Upper lobe of left lung (tissue), 6 donors: ENCODE results near the gene CFAP119. TPM values are rescaled to one million over a fixed set of nuclear protein-coding genes. Genes with fewer than 3 reads are reported as not detected.

Experiments used
- ATAC-seq, 2 donors: fragments of 200-7000 bp; cut with Tn5 transposase; one replicate each; pipeline ENCODE4 v1.9.1; 2022; ENCODE audit warnings: mild to moderate bottlenecking in 2 of 2, moderate library complexity in 2 of 2; ENCODE audit not compliant: low FRiP score in 2 of 2
- DNase-seq, 2 donors: peaks; one replicate each; pipeline ENCODE4 v3.0.0-alpha.2; 2019 to 2020
- H3K27ac ChIP-seq, 4 donors: fragments of 200-600 bp; sonication (generic); one replicate each; pipeline ENCODE4 v1.5.1; 2016 to 2019
- H3K27me3 ChIP-seq, 4 donors: fragments of 200-600 bp; sonication (generic); one replicate each; pipeline ENCODE4 v1.5.1; 2017 to 2019
- H3K36me3 ChIP-seq, 4 donors: fragments of 200-600 bp; sonication (generic); one replicate each; pipeline ENCODE4 v1.5.1; 2016 to 2019
- H3K4me1 ChIP-seq, 4 donors: fragments of 200-600 bp; sonication (generic); one replicate each; pipeline ENCODE4 v1.5.1; 2018 to 2019
- H3K4me3 ChIP-seq, 4 donors: fragments of 200-600 bp; sonication (generic); one replicate each; pipeline ENCODE4 v1.5.1; 2017 to 2019; ENCODE audit warnings: mild to moderate bottlenecking in 2 of 4, moderate library complexity in 1 of 4
- H3K9me3 ChIP-seq, 4 donors: fragments of 200-600 bp; sonication (generic); one replicate each; pipeline ENCODE4 v1.5.1; 2018 to 2019
- EP300 ChIP-seq, 4 donors: sonication (generic); formaldehyde crosslinking; IDR thresholded peaks; one replicate each; pipeline ENCODE4 v1.5.1; 2017; ENCODE audit warnings: antibody characterized with exemption in 4 of 4, control low read depth in 2 of 4
- POLR2A ChIP-seq, 4 donors: fragments of 450-650 bp; IDR thresholded peaks; one replicate each; pipeline ENCODE4 v1.5.1; 2016 to 2017; ENCODE audit warnings: antibody characterized with exemption in 4 of 4, mild to moderate bottlenecking in 2 of 4
- POLR2AphosphoS5 ChIP-seq, 2 donors: sonication (generic); formaldehyde crosslinking; IDR thresholded peaks; one replicate each; pipeline ENCODE4 v1.5.1; 2017; ENCODE audit warnings: antibody characterized with exemption in 2 of 2
- WGBS, 2 donors: methylation state at CpG; one replicate each; pipeline ENCODE4 v1.1.5; 2017 to 2018; 5-methylcytosine and 5-hydroxymethylcytosine counted together
- total RNA-seq, 6 donors: library from RNA; depleted of rRNA in 4 of 6; stranded (reverse); fragments of >200 nt in 4 of 6; gene quantifications; one replicate each; pipeline versions ENCODE4 v1.1.0 to v1.2.1, GENCODE V29; 2016 to 2021
- TF ChIP-seq, protein P1 (sequence below), 6 experiments: fragments of 450-650 bp in 4 of 6; fragments of 200-600 bp in 2 of 6; sonication (generic) in 2 of 6; IDR thresholded peaks; one replicate each; pipeline ENCODE4 v1.5.1; 2016 to 2019; ENCODE audit warnings: antibody characterized with exemption in 6 of 6
- donor health status: DM: no; HTN: no; CAD: no; lungs with moderate emphysema.
- donor health status: DM: no; HTN: yes; CAD: no; lungs with severe emphysema.

CFAP119 gene
- total RNA-seq, 6 donors from 2014 or later = 6.1 to 45.1 (median 16.0) TPM

GRCh38 chr16:30777591-30778297 lies 15.9 kb upstream of the CFAP119 start:
- ATAC-seq (no peak), DNase-seq (peak in 1 of 2 donors; percentile 56)
- no peaks in the 10 kb centered on the region for H3K27me3 ChIP-seq
- no peak for TF ChIP-seq POLR2AphosphoS5 (IDR thresholded peaks at IDR 0.05)
- TF ChIP-seq POLR2A (IDR thresholded peaks at IDR 0.05) = no peak
- WGBS, 2 donors = 82 to 84% methylated on average over 4 to 7 of the region's 7 CpGs
- no peak overlapping the region for H3K4me3 ChIP-seq
- no peaks in the 10 kb centered on the region for H3K9me3 ChIP-seq
- peaks cover 6 to 32% (median 24%) of the 10 kb centered on the region in 4 donors for H3K36me3 ChIP-seq
- peaks cover 11 to 34% (median 19%) of the 10 kb centered on the region in 4 donors for H3K4me1 ChIP-seq
- no peak overlapping the region for H3K27ac ChIP-seq

GRCh38 chr16:30775392-30776188 lies 13.7 kb upstream of the CFAP119 start:
- H3K4me3 ChIP-seq = peak overlapping the region; percentile 39 to 86 (median 70)
- peak overlapping the region; percentile 74 to 79 (median 77) for H3K27ac ChIP-seq
- TF ChIP-seq, protein P1, sequence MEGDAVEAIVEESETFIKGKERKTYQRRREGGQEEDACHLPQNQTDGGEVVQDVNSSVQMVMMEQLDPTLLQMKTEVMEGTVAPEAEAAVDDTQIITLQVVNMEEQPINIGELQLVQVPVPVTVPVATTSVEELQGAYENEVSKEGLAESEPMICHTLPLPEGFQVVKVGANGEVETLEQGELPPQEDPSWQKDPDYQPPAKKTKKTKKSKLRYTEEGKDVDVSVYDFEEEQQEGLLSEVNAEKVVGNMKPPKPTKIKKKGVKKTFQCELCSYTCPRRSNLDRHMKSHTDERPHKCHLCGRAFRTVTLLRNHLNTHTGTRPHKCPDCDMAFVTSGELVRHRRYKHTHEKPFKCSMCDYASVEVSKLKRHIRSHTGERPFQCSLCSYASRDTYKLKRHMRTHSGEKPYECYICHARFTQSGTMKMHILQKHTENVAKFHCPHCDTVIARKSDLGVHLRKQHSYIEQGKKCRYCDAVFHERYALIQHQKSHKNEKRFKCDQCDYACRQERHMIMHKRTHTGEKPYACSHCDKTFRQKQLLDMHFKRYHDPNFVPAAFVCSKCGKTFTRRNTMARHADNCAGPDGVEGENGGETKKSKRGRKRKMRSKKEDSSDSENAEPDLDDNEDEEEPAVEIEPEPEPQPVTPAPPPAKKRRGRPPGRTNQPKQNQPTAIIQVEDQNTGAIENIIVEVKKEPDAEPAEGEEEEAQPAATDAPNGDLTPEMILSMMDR (IDR thresholded peaks at IDR 0.05) = peak in 1 of 6 experiments; percentile 15
- TF ChIP-seq EP300 (IDR thresholded peaks at IDR 0.05) = peak in 1 of 4 donors; percentile 24
- peak; percentile 26 to 51 for TF ChIP-seq POLR2AphosphoS5 (IDR thresholded peaks at IDR 0.05)
- TF ChIP-seq POLR2A (IDR thresholded peaks at IDR 0.05) = peak in 1 of 4 donors; percentile 67
- DNase-seq (peak; percentile 88 to 92), ATAC-seq (peak; percentile 88 to 93)
- no peaks in the 10 kb centered on the region for H3K9me3 ChIP-seq
- 0% methylated on average over 31 to 45 of the region's 81 CpGs for WGBS, 2 donors
- peaks cover 11 to 33% (median 19%) of the 10 kb centered on the region in 4 donors for H3K4me1 ChIP-seq
- peaks cover 17 to 41% (median 34%) of the 10 kb centered on the region in 4 donors for H3K36me3 ChIP-seq
- no peaks in the 10 kb centered on the region for H3K27me3 ChIP-seq

- Histone ChIP-seq H3K27ac (peak overlapping the region; percentile 74 to 79 (median 77)), H3K9me3 (no peaks in the 10 kb centered on the region), H3K4me1 (peaks cover 11 to 29% (median 19%) of the 10 kb centered on the region in 4 donors), H3K36me3 (peaks cover 22 to 46% (median 39%) of the 10 kb centered on the region in 4 donors), H3K27me3 (no peaks in the 10 kb centered on the region), H3K4me3 (peak overlapping the region; percentile 39 to 86 (median 70))
- no peak for DNase-seq
- ATAC-seq = no peak
- TF ChIP-seq POLR2AphosphoS5 (IDR thresholded peaks at IDR 0.05) (no peak), POLR2A (IDR thresholded peaks at IDR 0.05) (no peak)
- TF ChIP-seq, protein P1 (IDR thresholded peaks at IDR 0.05) = peak in 1 of 6 experiments; percentile 5
- 0 to 44% methylated on average over 2 to 4 of the region's 15 CpGs for WGBS, 2 donors
Measured at GRCh38 chr16:30775131-30775391, 13.2 kb upstream of the CFAP119 start.

DNA sequence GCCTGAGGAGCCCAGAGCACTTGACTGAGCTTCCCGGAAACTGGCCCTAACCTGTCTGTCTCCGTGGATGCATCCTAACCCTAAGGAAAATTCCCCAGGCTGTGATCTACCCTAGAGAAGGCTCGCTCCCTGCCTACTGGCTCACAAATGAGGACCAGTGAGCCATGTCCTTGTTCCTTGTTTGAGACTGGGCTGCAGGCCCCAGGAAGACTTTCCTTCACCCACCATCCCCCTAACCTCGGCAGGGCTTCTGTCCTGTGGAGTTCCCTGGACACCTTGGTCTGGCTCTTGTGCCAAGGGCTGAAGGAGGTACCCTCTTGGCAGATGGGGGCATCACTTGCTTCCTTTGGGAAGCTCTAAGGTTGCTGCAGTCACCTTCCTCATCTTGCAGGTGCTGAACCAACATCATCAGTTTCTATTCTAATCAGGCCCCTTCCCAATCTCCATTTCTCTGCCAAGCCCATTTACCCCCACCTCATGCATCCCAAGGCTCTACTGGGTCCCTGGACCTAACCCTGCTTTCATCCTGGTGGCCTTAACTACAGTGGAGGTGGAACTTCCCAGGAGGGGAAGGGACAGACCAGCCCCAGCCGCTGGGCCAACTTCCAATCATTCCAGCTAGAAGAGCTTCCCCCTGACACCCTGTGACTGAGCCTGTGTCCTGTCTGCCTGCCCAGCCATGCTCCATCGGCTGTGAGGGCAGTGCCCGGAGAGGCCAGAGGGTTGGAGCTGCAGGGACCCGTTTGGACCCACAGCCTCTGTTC lies 12.7 kb upstream of the CFAP119 start:
- ATAC-seq (peak; percentile 3 to 4), DNase-seq (no peak)
- WGBS, 2 donors = 66 to 81% methylated on average over 5 to 8 of the region's 8 CpGs
- Histone ChIP-seq H3K4me1 (peaks cover 11 to 29% (median 19%) of the 10 kb centered on the region in 4 donors), H3K36me3 (peaks cover 25 to 51% (median 44%) of the 10 kb centered on the region in 4 donors), H3K4me3 (peak overlapping the region; percentile 39 to 86 (median 70)), H3K27ac (peak overlapping the region; percentile 74 to 79 (median 77)), H3K27me3 (no peaks in the 10 kb centered on the region), H3K9me3 (no peaks in the 10 kb centered on the region)
- TF ChIP-seq, protein P1 (IDR thresholded peaks at IDR 0.05) = no peak
- TF ChIP-seq POLR2AphosphoS5 (IDR thresholded peaks at IDR 0.05) (no peak), POLR2A (IDR thresholded peaks at IDR 0.05) (no peak), EP300 (IDR thresholded peaks at IDR 0.05) (no peak)
